PC-9 (cell line): ENCODE measurements around the gene AKAP11. TPM values are rescaled to one million over a fixed set of nuclear protein-coding genes. Genes with fewer than 3 reads are reported as not detected.

Experiments used
- BruUV-seq: library from RNA; stranded (reverse); fragments of 400-500 nt; replicated peaks from 2 replicates; lab custom pipeline; 2021; lab: Mats Ljungman, UMichigan
- CTCF ChIA-PET: fragments of 300-600 bp; sonication (Branson Sonifier 250); formaldehyde crosslinking; loops from one replicate; lab custom pipeline; 2022; ENCODE audit warnings: antibody characterized with exemption; lab: Charles Lee
- POLR2A ChIA-PET: fragments of 300-600 bp; sonication (Branson Sonifier 250); formaldehyde crosslinking; loops from one replicate; lab custom pipeline; 2022; ENCODE audit warnings: antibody characterized with exemption; ENCODE audit not compliant: unreplicated experiment; lab: Charles Lee
- DNase-seq, 2 experiments: peaks; one replicate each; pipeline versions ENCODE4 v3.0.0 to v3.0.0-alpha.2; 2015 to 2022; ENCODE audit warnings: mixed read lengths in 1 of 2
- H2AFZ ChIP-seq: fragments of 200-600 bp; sonication (generic); 2 replicates; pipeline ENCODE4 v1.8.1; 2017; ENCODE audit warnings: antibody characterized with exemption
- H3F3A ChIP-seq: fragments of 200-600 bp; sonication (generic); 2 replicates; pipeline ENCODE4 v1.8.1; 2017; ENCODE audit warnings: antibody characterized with exemption, mild to moderate bottlenecking, low read depth; ENCODE audit not compliant: insufficient read depth
- H3K27ac ChIP-seq: fragments of 200-600 bp; sonication (generic); 2 replicates; pipeline ENCODE4 v1.6.1; 2016; ENCODE audit warnings: mixed run types
- H3K27me3 ChIP-seq: fragments of 200-600 bp; sonication (generic); 2 replicates; pipeline ENCODE4 v1.6.1; 2016; ENCODE audit warnings: low read depth, mixed run types; ENCODE audit not compliant: insufficient read depth
- H3K36me3 ChIP-seq: fragments of 200-600 bp; sonication (generic); 2 replicates; pipeline ENCODE4 v1.6.1; 2016; ENCODE audit warnings: low read depth, mixed run types
- H3K4me1 ChIP-seq: fragments of 200-600 bp; sonication (generic); replicated peaks from 2 replicates; pipeline ENCODE4 v1.6.1; 2016; ENCODE audit warnings: mixed run types; ENCODE audit not compliant: insufficient read depth
- H3K4me2 ChIP-seq: fragments of 200-600 bp; sonication (generic); 2 replicates; pipeline ENCODE4 v1.6.1; 2017; ENCODE audit warnings: mixed run types
- H3K4me3 ChIP-seq: fragments of 200-600 bp; sonication (generic); 2 replicates; pipeline ENCODE4 v1.6.1; 2016; ENCODE audit warnings: mixed run types
- H3K79me2 ChIP-seq: fragments of 200-600 bp; sonication (generic); 2 replicates; pipeline ENCODE4 v1.6.1; 2017; ENCODE audit warnings: low read depth, mixed run types
- H3K9me2 ChIP-seq: fragments of 200-600 bp; sonication (generic); 2 replicates; pipeline ENCODE4 v1.8.1; 2017; ENCODE audit warnings: mild to moderate bottlenecking; ENCODE audit not compliant: insufficient read depth
- H3K9me3 ChIP-seq: fragments of 200-600 bp; sonication (generic); 2 replicates; pipeline ENCODE4 v1.8.1; 2016; ENCODE audit warnings: low read depth; ENCODE audit not compliant: insufficient read depth
- H4K20me1 ChIP-seq: fragments of 200-600 bp; sonication (generic); 2 replicates; pipeline ENCODE4 v1.8.1; 2017; ENCODE audit not compliant: insufficient read depth
- CTCF ChIP-seq: fragments of 200-600 bp; sonication (generic); conservative IDR thresholded peaks from 2 replicates; pipeline ENCODE4 v1.6.1; 2017; ENCODE audit warnings: mixed run types, antibody characterized with exemption, mild to moderate bottlenecking, moderate library complexity
- EZH2 ChIP-seq: fragments of 200-600 bp; sonication (generic); IDR thresholded peaks from 2 replicates; pipeline ENCODE4 v1.8.0; 2017; ENCODE audit warnings: antibody characterized with exemption, low read depth
- intact Hi-C: fragments of 100-400 bp; cut with micrococcal nuclease; formaldehyde crosslinking; loops from one replicate; pipeline ENCODE4 v1.10.0; 2022; ENCODE audit not compliant: unreplicated experiment
- total RNA-seq: library from RNA; stranded (reverse); gene quantifications from 2 replicates; pipeline ENCODE4 v1.2.3, GENCODE V29; 2021

The AKAP11 gene
- total RNA-seq, 1 experiment from 2014 or later: 15.9 TPM

- DNase-seq: no peak
- ChIA-PET POLR2A (interaction anchor here (0.7 kb wide), 1 partner anchor 266 kb away, joined by 17 read pairs; no protein-coding TSS in a partner anchor), CTCF (interaction anchor here (0.6 kb wide), 1 partner anchor 22 kb away, joined by 3 read pairs; no protein-coding TSS in a partner anchor)
- H3K27ac ChIP-seq: no peak overlapping the region
- no peaks in the 10 kb centered on the region for H3K9me2 ChIP-seq
- intact Hi-C loops: no loop called here
- H3K9me3 ChIP-seq: no peaks in the 10 kb centered on the region
- no peak overlapping the region for H3K4me3 ChIP-seq
- TF ChIP-seq CTCF (no peak), EZH2 (no peak)
- no peaks in the 10 kb centered on the region for H3K4me1 ChIP-seq
- no peaks in the 10 kb centered on the region for H4K20me1 ChIP-seq
- H3K79me2 ChIP-seq: no peaks in the 10 kb centered on the region
- no peaks in the 10 kb centered on the region for H3F3A ChIP-seq
- H3K36me3 ChIP-seq: 0 out of 2 replicates have a peak, but pooled peaks cover 11% of the 10 kb centered on the region
- no peak overlapping the region for H3K4me2 ChIP-seq
- BruUV-seq: no TSS peak
- H2AFZ ChIP-seq: no peak overlapping the region
- no peaks in the 10 kb centered on the region for H3K27me3 ChIP-seq
These were observed 41.0 kb downstream of the AKAP11 start for GRCh38 chr13:42312817-42313431.

- intact Hi-C loops: no loop called here
- peaks cover 3% of the 10 kb centered on the region; the same call in 1 of the 2 replicates for H3K36me3 ChIP-seq
- no peaks in the 10 kb centered on the region for H4K20me1 ChIP-seq
- TF ChIP-seq CTCF: no peak
- TF ChIP-seq EZH2: no peak
- POLR2A ChIA-PET: interaction anchor here (0.6 kb wide), 2 partner anchors 654 to 947 kb away, joined by 3 to 5 read pairs; no protein-coding TSS in a partner anchor
- no peak overlapping the region for H3K4me2 ChIP-seq
- H3K9me3 ChIP-seq: no peaks in the 10 kb centered on the region
- H2AFZ ChIP-seq: no peak overlapping the region
- H3K9me2 ChIP-seq: no peaks in the 10 kb centered on the region
- H3K79me2 ChIP-seq: no peaks in the 10 kb centered on the region
- no TSS peak for BruUV-seq
- no peak overlapping the region for H3K27ac ChIP-seq
- no peaks in the 10 kb centered on the region for H3K27me3 ChIP-seq
- H3F3A ChIP-seq: no peaks in the 10 kb centered on the region
- CTCF ChIA-PET: no interaction called here
- DNase-seq: no peak
- no peak overlapping the region for H3K4me3 ChIP-seq
- no peaks in the 10 kb centered on the region for H3K4me1 ChIP-seq
These were observed 46.6 kb downstream of the AKAP11 start for GRCh38 chr13:42318570-42318969.

- H4K20me1 ChIP-seq: no peaks in the 10 kb centered on the region
- H3K9me3 ChIP-seq: no peaks in the 10 kb centered on the region
- H2AFZ ChIP-seq: no peak overlapping the region
- BruUV-seq: no TSS peak
- no peak overlapping the region for H3K4me3 ChIP-seq
- no peak overlapping the region for H3K4me2 ChIP-seq
- no peak for TF ChIP-seq CTCF
- ChIA-PET POLR2A (no interaction called here), CTCF (no interaction called here)
- intact Hi-C loops: no loop called here
- no peak overlapping the region for H3K27ac ChIP-seq
- H3K36me3 ChIP-seq: peaks cover 3% of the 10 kb centered on the region; the same call in 1 of the 2 replicates
- H3K9me2 ChIP-seq: no peaks in the 10 kb centered on the region
- DNase-seq: no peak
- no peaks in the 10 kb centered on the region for H3K79me2 ChIP-seq
- H3K27me3 ChIP-seq: no peaks in the 10 kb centered on the region
- H3F3A ChIP-seq: no peaks in the 10 kb centered on the region
- H3K4me1 ChIP-seq: no peaks in the 10 kb centered on the region
These were observed 48.4 kb downstream of the AKAP11 start for GRCh38 chr13:42320375-42320787.
